ENCODE data around the gene YWHAB. TPM values are rescaled to one million over a fixed set of nuclear protein-coding genes. Genes with fewer than 3 reads are reported as not detected.
A peak's percentile ranks its signal among the peaks of the same experiment; 100 is the strongest.
"Not testable (repeated sequence)": the region's sequence is repeated elsewhere in the genome, so short reads cannot be mapped to it uniquely, and the experiment has no call there.

Gene YWHAB
- total RNA-seq = 151 and 278 TPM in 2 replicates

- peak; percentile 87 for DNase-seq (ENCODE audit: low read depth)
These were observed at the start of gene YWHAB for GRCh38 chr20:44885392-44886265. TSS of gene YWHAB (plus strand) at chr20:44885705. CDS start at chr20:44901534, 15,829 bp downstream.

- DNase-seq (ENCODE audit: low read depth) = no peak
These were observed 48.8 kb upstream of the YWHAB start for GRCh38 chr20:44836601-44837120.

- no peak for DNase-seq (ENCODE audit: low read depth)
These were observed 47.6 kb upstream of the YWHAB start for GRCh38 chr20:44837946-44838345.

GRCh38 chr20:44838521-44838920 lies 47.0 kb upstream of the YWHAB start:
- no peak for DNase-seq (ENCODE audit: low read depth)

GRCh38 chr20:44839481-44839880 lies 46.0 kb upstream of the YWHAB start:
- no peak for DNase-seq (ENCODE audit: low read depth)

- no peak for DNase-seq (ENCODE audit: low read depth)
These were observed 44.7 kb upstream of the YWHAB start for GRCh38 chr20:44840826-44841225.

DNA sequence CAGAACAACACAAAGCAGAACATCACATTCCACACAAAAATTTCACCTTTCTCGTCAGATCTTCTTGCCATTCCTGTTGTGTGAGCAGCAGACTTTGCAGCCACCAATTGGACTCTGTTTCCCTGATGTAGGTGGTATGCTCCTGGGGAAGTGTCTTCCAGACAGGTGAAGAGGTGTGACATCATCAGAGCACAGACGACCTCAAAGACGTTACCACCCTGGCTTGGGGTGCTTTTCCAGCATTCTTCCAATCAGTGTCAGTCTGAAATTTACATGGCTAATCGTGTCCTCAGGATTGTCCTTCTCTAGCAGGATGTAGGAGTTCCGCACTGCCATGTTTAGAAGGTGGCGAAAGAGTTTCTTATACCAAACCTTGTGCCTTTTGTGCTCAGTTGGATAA lies 43.5 kb upstream of the YWHAB start:
- no peak for DNase-seq (ENCODE audit: low read depth)

GRCh38 chr20:44843876-44844275 lies 41.6 kb upstream of the YWHAB start:
- no peak for DNase-seq (ENCODE audit: low read depth)

DNA sequence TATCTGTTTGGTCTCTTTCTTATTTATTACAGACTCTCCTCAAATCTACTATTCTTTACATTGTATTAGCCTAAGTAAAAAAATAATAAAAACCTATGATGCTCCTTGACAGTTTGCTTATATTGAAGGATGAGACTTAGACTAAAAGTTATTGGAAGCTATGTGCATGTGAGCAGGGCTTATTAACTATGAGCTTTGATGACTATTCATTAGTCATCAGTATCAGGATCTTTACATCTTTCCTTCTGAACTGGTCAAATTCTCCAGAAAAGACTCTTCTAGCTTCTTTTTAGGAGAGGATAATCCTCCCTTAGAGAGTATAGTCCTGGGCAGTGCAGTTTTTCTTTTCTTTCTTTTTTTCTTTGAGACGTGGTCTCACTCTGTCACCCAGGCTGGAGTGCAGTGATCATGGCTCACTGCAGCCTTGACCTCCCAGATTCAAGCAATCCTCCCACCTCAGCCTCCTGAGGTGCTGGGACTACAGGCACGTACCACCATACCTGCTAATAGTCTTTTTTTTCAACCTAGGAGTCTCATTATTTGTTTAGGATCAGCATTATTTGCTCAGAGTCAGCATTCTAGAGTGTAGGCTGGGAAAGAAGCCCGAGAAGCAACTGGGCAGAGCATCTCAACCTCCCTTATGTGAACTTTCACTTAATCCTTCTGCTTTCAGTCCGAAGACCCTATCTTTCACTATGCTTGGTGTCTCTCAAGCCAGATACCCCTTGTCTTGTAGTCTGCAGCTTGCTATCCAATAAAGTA lies 37.1 kb upstream of the YWHAB start:
- no peak for DNase-seq (ENCODE audit: low read depth)

- no peak for DNase-seq (ENCODE audit: low read depth)
These were observed 35.8 kb upstream of the YWHAB start for GRCh38 chr20:44849703-44850102.

DNA sequence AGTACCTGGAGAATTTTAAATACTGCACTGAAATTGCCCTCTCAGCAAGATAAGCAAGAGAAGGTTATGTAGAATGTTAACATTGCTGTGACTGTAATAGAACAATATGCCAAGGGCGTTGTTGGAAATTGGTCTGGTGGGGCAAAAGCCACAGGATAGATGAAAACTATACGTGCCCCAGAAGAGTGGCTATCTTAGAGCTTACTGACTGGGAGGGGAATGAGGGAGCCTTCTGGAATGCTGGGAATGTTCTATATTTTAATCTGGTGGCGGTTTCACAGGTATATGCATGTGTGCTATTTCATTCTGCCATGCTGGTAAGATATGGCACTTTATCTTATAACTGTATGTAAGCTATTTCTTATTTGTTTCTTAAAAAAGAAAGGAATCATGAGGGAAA lies 35.2 kb upstream of the YWHAB start:
- no peak for DNase-seq (ENCODE audit: low read depth)

GRCh38 chr20:44850837-44851236 lies 34.7 kb upstream of the YWHAB start:
- DNase-seq (ENCODE audit: low read depth) = no peak

GRCh38 chr20:44851545-44851944 lies 34.0 kb upstream of the YWHAB start:
- no peak for DNase-seq (ENCODE audit: low read depth)

GRCh38 chr20:44856442-44856841 lies 29.1 kb upstream of the YWHAB start:
- peak; percentile 33 for DNase-seq (ENCODE audit: low read depth)

DNA sequence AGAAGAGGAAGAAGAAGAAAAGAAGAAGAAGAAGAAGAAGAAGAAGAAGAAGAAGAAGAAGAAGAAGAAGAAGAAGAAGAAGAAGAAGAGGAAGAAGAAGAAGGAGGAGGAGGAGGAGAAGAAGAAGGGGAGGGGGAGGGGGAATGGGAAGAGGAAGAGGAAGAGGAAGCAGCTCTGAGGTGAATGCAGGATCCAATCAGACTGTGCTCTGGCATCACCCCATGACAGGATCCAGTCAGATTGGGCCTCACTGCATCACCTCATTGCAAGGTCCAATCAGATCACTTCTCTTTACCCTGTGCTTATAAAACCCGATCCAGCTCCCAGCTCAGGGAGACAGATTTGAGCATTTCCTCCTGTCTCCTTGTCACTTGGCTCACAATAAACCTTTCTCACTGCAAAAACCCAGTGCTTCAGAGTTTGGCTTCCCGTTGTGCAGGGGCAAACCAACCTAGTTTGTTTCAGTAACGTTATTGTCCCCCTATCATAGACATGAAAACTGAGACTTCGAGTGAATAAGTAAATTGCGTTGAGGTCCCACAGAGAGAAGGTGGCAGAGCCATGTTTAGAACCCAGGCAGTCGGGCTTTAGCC lies 28.6 kb upstream of the YWHAB start:
- no peak for DNase-seq (ENCODE audit: low read depth)

GRCh38 chr20:44858606-44859360 lies 26.7 kb upstream of the YWHAB start:
- no peak for DNase-seq (ENCODE audit: low read depth)

GRCh38 chr20:44861531-44862006 lies 23.9 kb upstream of the YWHAB start:
- peak; percentile 63 for DNase-seq (ENCODE audit: low read depth)

DNA sequence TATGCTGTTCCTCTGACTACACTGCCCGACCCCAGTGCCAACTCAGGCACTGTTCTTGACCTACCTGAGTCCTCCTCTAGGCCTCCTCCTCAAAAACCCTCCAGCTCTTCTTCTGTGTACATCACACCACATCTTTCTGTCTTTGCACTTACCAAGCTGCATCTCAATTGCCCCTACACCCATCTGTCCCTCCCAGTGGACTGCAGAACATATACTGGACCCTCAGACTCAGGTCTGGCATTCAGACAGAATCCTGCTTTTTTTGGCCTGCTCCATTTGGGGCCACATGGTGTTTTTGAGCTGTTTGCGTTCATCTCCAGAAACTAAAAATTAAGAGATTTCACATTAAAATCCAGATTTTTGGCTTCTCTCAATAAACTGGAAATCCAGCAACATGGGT lies 23.2 kb upstream of the YWHAB start:
- DNase-seq (ENCODE audit: low read depth) = no peak

DNA sequence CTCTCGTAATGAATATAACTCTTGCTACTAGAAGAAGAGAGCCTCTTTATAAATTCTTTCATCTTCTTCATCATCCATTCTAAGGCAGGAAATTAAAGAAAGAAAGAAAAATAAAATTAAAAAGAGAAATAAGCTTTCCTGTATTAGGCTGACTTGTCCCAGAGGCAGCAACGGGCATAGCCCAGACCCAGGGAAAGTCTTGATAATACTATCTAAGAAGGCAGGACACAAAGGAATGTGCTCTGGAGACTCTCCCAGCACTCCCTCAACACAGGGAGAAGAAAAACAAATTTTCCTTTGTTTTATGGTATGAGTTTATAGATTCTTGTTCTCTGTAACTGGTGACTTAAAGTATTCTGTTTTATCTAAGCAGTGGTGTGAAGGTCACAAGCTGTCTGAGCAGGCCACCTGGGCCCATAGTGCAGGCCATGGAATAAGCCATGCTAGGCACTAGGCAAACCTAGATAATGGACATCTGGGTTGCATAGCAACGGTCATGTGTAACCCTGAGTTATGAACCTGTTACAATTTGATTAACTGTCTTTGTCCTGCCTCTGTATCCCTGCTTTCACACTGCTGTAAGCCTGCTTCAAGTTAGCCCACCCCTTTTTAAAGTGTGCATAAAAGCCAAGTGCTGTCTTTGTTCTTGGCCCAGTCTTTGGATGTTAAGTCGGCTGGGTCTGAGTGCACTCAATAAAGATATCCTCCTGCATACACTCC lies 22.0 kb upstream of the YWHAB start:
- not testable (repeated sequence) for DNase-seq (ENCODE audit: low read depth)

DNA sequence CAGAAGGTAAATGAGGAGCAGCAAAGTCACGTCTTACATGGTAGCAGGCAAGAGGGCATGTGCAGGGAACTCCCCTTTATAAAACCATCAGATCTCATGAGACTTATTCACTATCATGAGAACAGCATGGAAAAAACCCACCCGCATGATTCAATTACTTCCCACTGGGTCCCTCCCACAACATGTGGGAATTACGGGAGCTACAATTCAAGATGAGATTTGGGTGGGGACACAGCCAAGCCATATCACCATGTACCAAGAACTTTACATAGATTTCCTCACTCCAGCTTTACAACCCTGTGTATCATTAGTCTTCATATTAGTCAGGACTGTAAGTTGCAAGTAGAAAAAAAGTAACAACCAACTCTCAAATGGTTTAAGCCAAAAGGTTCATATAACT lies 21.0 kb upstream of the YWHAB start:
- not testable (repeated sequence) for DNase-seq (ENCODE audit: low read depth)
